GM19438 (cell line): ENCODE data around the gene ZC3H7B.
"Not testable (repeated sequence)": the region's sequence is repeated elsewhere in the genome, so short reads cannot be mapped to it uniquely, and the experiment has no call there.

ENCODE experiments used
- ATAC-seq: cut with Tn5 transposase; IDR thresholded peaks from one replicate; pipeline ENCODE4 v1.9.1; 2021; ENCODE audit warnings: low read depth; ENCODE audit not compliant: unreplicated experiment

The ZC3H7B gene, protein sequence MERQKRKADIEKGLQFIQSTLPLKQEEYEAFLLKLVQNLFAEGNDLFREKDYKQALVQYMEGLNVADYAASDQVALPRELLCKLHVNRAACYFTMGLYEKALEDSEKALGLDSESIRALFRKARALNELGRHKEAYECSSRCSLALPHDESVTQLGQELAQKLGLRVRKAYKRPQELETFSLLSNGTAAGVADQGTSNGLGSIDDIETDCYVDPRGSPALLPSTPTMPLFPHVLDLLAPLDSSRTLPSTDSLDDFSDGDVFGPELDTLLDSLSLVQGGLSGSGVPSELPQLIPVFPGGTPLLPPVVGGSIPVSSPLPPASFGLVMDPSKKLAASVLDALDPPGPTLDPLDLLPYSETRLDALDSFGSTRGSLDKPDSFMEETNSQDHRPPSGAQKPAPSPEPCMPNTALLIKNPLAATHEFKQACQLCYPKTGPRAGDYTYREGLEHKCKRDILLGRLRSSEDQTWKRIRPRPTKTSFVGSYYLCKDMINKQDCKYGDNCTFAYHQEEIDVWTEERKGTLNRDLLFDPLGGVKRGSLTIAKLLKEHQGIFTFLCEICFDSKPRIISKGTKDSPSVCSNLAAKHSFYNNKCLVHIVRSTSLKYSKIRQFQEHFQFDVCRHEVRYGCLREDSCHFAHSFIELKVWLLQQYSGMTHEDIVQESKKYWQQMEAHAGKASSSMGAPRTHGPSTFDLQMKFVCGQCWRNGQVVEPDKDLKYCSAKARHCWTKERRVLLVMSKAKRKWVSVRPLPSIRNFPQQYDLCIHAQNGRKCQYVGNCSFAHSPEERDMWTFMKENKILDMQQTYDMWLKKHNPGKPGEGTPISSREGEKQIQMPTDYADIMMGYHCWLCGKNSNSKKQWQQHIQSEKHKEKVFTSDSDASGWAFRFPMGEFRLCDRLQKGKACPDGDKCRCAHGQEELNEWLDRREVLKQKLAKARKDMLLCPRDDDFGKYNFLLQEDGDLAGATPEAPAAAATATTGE

DNA sequence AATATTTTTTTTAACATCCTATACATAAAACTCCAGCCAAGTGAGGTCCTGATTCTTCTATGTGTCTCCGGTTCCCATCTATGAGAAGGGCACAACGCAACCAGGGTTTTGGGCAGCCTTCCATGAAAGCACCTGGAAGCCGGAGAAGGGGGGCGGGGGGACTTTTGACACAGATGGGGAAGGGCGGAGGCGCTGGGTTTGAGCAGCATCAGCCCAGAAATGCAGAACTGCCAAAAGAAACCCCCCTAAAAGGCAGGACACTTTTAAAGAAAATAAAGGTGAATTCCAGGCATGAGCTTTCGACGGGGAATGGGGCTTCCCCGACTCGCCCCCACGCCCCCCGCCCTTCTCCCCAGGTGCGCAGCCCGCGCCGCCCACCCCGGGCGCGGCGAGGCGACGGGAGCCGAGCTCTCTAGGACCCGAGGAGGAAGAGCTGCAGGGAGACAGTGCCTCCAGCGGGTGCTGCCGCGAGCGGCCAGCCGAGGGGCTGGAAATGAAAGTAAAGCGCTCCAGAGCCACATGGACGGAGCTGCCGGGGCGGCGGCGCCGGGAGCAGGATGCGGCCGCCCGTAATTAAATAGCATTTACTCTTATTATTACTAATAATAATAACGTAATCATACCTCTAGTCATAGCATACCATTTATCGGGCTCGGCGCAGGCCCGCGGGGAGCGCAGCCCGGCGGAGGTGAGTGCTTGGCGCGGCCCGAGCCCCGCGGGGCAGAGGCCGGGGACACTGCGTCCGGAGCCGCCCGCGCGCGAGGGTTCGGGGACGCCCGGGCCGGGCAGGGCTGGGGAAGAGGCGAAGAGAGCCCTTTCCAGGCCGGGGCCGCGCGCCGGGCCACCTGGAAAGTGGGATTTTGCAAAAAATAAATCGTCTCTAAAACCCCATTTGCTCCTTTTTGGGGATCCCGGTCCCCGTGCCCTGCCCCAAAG, at the start of gene ZC3H7B:
Gene ZC3H7B (plus strand): TSS at position 441 of the 936 bp plus-strand sequence. CDS start 19,136 bp downstream, outside the sequence.
- ATAC-seq, result peak; percentile 90

DNA sequence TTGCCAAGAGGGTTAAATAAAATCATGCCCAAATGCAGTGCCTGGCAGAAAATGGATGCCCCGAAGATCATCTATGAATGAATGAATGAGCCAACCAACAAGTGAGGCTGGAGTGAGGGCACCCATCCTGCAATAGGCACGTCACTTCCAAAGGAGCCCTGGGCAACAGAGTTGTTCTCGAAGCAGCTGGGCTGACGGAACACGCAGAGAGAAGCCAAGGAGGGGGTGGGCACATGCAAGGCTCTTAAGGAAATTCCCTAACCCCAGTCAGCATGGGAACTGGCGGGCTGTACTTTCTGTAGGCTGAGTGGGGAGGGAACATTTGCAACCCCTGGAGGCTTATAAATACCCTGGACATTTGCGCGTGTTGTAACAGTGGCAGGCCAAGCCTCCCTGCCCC, 49.0 kb upstream of the ZC3H7B start:
- ATAC-seq, result no peak

DNA sequence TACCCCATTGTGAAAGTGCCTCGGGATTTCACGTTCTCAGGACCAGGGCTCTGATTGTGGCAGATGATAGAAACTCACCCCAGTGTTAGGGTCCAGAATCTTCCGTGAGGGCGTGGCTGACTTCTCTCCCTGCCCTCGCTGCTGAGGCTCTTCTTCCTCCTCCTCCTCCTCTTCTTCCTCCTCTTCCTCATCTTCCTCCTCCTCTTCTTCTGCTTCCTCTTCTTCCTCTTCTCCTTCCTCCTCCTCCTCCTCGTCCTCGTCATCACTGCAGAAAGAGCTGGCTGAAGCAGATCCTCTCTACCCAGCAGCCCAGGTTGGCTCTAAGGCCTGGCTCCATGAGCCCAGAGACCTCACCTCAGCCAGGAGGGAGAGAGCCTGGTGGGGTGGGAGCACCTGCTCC, 47.1 kb upstream of the ZC3H7B start:
- no peak for ATAC-seq

DNA sequence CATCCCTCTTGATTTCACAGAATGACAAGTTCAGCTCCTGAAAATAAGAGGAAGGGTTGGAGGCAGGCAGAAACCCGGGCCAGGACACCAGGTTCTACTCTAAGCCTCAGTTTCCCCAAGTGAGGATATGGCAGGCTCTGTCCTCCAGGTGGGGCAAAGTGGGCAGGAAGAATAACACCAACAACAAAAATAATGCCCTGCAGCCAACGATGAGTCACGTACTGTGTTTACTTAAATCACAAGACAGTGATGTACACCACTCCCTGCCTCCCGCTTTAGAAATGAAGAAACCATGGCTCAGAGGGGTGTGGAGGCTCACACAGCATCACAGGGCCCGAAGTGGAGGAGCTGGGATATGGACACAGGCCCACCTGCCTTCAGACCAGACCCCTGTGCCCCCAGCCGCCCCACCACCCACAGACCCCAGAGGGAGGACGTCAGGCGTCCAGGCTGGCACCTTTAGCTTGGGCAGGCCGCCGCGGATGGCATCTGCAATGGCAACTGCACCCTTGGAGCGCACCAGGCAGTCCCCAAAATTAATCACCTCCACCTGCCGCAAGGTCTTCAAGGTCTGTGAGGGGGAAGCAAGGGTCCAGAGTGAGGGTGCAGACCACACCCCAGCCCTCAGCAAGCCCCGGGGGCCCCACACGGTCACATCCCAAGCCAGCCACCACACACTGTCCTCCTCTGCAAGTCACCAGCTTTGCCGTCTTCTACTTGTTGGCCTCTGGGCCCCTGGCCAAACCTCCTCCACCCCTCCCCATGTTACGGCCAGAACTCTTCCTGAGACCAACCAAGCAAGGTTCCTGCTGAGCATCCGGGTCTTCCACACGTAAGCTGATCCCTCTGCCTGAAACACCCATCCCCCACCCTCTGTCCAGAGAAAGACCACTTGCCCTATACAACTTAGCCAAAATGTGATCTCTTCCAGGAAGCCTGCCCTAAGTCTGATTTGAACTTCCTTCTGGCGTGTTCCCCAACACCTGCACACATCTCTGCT, 44.8 kb upstream of the ZC3H7B start:
- no peak for ATAC-seq

DNA sequence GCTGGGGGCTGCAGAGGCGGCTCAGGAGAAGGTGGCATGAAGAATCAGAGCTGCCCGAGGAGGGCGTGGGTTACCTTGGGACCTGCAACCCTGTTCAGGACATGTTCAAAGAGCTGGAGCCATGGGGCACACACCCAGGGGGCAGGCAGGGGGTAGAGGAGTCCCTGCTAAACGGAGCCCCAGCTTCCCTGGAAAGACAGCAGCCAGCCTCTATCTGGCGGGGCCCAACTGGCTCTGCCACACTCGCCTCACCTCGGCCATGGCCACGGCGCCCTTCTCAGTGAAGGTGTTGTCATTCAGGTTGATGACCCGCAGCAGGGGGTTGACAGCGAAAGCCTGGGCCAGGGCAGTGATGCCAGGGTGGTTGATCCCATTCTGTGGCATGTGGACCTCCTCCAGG, 43.6 kb upstream of the ZC3H7B start:
- ATAC-seq, result no peak

DNA sequence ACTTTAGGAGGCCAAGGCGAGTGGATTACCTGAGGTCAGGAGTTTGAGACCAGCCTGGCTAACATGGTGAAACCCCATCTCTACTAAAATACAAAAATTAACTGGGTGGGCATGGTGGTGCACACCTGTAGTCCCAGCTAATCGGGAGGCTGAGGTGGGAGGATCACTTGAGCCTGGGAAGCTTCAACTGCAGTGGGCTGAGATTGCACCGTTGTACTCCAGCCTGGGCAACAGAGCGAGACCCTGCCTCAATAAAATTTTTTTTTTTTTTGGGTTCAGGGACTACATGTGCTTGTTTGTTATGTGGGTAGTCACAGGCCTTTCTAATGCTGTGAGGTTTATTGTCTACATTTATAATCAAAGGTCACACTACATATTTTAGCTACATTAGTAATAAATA, 41.6 kb upstream of the ZC3H7B start:
- ATAC-seq, result not testable (repeated sequence)

DNA sequence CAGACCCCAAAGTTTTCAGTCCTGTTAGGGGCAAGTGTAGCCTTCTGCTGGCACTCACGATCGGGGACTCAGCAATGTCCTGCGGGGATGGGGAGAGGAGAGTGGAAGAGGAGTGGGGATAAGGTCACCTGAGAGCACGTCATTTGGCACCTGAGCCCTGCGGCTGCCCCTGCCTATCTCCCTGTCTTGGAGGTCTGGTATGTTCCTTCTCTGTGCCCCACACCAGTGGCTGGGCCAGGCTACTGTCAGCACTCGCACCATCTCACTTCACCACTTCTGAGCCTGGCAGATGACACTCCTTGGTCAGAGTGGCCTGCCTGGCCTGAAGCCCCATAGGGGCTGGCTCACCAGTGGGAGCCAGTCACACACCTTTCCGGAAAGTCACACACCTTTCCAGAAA, 40.5 kb upstream of the ZC3H7B start:
- no peak for ATAC-seq

DNA sequence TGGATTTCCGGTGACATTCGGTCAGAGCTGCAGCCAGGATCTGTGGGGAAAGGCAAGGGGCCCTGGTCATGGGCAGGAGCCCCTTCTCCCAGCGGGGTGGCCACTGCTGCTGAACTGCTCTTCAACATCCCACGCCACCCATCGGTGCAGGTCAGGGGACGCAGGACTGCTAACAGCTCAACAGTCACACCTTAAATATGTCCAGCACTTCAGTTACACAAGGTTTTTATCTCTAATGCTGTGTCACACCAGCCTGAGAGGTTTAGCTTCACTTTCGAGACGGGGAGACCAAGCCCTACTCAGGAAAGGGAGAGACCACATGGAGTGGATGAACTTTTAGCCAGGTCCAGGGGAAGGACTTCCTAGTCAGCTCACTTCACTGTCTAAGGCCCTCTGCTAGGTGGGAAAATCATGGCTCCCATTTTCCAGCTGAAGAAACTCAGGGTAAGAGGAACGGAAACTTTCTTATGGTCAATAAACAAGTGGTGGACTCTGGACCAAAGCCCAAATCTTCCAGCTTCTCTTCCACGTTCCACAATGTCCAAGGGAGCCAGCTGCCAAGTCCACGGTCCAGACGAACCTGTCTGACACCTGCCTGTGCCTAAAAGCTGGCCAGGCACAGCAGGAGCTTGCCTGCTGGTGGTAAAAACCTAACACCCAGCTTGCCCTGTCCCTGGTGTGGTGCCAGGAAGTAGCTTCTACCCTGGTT, 39.6 kb upstream of the ZC3H7B start:
- no peak for ATAC-seq

DNA sequence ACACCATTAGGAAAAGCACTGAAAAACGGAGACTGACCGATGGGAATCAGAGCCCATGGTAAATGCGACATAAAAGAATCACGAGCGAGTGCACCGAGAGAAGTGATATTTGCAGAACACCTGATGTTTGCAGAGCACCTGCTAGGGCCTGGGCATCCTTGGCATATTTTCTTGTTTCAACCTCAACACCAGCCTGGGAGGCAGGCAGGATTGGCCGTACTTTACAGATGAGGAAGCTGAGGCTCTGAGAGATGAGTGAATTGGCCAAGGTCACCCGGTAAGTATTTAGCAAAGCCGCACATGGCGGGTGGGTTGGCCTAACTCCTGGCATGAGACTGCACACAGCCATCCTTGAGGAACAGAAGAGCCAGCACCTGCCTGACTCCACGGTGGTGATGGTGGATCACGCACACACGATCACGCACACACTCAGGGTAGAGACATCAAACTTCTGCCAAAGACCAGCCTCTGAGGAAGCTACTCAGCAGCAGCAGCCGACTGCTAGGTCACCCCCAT, 39.0 kb upstream of the ZC3H7B start:
- no peak for ATAC-seq

DNA sequence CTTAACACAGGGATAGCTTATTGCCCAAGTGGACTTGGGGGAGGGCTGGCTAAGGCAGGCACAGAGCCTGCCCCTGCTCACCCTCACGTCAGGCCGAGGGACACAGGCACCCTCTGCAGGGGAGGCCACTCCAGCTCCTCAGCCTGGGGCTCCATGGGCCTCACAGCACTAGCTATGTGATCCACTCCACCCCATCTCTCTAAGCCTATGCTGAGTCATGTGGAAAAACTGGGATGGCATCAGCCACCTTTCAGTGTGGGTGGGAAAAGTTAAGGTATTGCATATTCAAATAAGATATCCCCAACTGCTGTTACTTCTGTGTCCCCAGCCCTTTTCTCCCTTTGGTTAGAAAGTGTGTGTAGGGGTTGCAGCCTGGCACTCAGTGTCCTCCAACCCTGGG, 37.6 kb upstream of the ZC3H7B start:
- no peak for ATAC-seq

DNA sequence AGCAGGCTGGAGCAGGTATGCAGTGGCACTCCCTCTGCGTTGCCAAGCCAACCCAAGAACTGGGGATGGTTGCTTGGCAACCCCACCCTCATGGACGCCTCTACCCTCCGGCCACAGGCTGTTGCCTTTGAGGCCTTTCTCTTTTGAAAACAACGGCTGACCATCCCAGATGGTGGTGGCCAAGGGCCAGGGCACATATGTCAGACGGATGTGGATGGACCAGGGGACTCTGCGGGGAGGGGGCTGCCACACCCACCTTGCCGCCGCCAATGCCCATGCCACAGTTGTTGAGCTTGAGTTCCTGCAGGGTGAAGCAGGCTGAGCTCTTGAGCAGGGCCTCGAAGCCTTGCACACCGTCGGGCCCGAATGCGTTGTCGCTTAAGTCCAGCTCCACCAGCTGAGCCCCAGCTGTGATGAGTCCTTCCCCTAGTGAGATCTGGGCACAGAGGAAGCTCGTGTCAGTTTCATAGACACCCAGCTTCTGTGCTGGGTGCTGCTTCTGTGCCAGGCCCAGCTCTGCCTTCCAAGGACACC, 36.9 kb upstream of the ZC3H7B start:
- no peak for ATAC-seq

DNA sequence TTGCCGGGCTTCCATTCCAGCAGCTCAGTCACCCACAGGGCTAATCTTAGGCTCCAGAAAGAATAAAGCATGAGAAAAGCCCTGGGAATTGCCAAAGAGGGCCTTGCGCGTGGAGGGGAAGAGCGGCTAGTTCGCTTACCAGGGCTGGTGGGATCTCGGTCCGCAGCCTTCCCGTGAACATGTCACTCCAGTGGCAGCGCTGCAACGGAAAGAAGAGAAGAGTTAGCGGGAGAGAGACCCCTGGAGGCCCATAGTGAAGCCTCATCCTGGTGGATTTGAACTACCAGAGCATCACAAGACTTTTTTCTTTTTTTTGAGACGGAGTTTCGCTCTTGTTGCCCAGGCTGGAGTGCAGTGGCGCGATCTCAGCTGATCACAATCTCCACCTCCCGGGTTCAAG, 33.4 kb upstream of the ZC3H7B start:
- no peak for ATAC-seq

DNA sequence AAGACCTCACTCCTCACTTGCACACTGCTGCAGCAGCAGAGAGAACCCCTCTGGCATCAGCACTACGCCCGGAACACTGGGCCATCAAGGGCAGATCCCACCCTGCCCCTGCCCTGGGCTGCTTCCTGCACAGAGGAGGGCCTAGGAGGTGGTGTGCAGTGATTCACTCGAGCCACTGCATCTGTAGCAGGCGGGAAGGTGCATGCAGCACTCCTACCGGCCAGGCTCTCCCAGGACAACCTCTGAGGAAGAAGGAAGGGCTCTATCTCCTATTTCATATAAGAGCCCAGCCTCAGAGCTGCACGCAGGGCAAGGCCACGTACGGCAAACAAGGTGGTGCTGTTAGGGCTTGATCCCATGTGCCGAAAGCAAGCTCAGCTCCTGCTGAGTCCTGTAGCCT, 29.5 kb upstream of the ZC3H7B start:
- ATAC-seq, result no peak

DNA sequence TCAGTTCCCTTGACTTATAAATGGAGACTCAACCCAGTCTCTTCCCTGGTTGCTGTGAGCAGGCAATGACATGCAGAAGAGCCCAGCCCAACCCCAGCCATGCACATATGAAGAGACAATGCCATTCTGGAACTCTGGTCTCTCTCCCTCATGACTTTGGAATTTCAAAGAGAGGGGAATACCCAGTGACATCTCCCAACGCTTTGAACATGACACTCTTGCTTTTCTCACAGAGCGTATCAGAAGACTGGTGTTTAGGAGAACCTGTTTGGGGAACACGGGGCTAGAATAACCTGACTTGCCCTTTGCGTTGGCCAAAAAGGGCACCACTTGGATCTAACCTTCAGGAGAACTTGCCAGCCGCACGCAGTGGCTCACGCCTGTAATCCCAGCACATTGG, 28.2 kb upstream of the ZC3H7B start:
- ATAC-seq, result no peak

DNA sequence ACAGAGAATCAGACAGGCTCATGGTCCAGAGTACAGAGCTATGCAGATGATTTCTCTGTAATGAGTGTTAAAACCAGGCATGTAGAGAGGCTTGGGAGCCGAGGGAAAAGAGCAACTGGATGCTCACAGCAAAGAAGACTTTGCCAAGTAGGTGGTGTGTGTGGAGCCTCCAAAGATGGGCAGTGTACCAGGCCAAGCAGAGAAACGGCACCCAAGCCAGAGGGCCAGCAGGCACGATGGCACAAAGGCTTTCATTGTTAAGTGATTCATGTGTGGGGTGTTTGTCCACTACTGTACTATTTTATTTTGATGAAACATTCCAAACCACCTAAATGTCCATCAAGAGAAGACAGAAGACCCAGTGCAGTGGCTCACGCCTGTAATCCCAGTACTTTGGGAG, 26.5 kb upstream of the ZC3H7B start:
- no peak for ATAC-seq

DNA sequence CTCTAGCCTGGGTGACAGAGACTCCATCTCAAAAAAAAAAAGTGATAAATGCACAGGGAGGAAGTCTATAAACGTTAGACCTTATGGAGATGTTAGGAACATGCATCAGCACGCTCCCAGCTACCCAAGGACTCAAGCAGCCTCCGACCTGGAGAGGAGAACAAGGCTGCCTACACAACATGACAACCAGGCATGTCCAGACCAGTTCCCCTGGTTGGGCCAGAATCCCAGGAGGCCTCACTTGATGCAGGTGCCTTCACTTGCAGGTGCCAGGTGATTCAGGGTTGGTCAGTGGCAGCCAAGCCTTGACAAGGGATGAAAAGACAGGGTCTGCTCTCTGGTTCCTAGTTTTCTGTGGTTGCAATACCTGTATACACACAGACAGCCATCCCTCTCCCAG, 21.3 kb upstream of the ZC3H7B start:
- ATAC-seq, result no peak

DNA sequence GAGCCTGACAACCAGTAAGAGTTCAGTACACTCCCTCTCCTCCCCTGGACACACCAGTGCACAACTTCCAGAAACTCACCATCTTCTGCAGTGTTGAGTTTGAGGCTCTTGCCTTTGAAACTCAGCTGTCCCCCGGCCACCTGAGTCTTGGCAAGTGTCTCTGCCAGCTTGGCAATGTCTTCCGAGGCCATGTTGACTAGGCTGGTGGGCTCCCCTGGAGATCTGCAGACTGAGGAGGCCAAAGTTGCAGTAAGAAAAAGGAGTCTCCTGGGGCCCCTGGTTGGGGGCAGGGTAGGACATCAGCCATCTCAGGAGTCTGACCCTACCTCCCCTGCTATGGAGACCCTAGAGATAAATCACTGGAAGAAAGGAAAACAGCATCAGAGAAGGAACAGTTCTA, 20.5 kb upstream of the ZC3H7B start:
- ATAC-seq, result no peak

DNA sequence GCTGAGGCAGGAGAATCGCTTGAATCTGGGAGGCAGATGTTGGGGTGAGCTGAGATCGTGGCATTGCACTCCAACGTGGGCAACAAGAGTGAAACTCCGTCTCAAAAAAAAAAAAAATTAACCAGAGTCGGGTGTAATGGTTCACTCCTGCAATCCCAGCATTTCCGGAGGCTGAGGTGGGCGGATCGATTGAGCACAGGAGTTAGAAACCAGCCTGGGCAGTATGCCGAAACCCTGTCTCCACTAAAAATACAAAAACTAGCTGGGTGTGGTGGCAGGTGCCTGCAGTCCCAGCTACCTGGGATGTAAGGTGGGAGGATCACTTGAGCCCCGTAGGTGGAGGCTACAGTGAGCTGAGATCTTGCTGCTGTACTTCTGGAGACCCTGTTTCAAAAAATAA, 16.9 kb upstream of the ZC3H7B start:
- no peak for ATAC-seq
